Cardiac atrium fibroblast (primary cell): ENCODE results near the gene LDHA. TPM values are rescaled to one million over a fixed set of nuclear protein-coding genes. Genes with fewer than 3 reads are reported as not detected.

Source experiments
- total RNA-seq: library from RNA; depleted of rRNA; stranded (reverse); fragments of >200 nt; gene quantifications from 2 replicates; pipeline ENCODE4 v1.2.3, GENCODE V29; 2015

LDHA gene
- total RNA-seq = 1,968 and 2,018 TPM in 2 replicates

DNA sequence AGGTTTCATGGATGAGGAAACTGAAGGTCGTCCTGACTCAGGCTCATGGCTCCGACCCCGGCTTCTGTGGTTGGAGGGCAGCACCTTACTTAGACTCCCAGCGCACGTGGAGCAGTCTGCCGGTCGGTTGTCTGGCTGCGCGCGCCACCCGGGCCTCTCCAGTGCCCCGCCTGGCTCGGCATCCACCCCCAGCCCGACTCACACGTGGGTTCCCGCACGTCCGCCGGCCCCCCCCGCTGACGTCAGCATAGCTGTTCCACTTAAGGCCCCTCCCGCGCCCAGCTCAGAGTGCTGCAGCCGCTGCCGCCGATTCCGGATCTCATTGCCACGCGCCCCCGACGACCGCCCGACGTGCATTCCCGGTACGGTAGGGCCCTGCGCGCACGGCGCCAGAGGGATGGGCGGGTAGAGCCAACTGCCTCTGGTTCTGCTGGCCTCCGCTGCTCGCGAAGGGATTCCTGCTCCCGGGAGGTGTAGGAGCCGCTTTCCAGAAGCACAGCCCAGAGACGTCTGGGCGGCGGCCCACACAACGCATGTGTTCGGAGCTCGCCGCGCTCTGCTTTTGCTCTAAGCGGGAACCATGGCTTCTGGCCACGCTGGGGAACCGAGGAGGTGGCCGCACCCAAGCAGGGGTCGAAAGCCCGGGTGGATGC is at the start of gene LDHA:
LDHA (plus strand) TSS at position 289 of the 653 bp plus-strand sequence. CDS start 2,280 bp downstream, outside the sequence.

DNA sequence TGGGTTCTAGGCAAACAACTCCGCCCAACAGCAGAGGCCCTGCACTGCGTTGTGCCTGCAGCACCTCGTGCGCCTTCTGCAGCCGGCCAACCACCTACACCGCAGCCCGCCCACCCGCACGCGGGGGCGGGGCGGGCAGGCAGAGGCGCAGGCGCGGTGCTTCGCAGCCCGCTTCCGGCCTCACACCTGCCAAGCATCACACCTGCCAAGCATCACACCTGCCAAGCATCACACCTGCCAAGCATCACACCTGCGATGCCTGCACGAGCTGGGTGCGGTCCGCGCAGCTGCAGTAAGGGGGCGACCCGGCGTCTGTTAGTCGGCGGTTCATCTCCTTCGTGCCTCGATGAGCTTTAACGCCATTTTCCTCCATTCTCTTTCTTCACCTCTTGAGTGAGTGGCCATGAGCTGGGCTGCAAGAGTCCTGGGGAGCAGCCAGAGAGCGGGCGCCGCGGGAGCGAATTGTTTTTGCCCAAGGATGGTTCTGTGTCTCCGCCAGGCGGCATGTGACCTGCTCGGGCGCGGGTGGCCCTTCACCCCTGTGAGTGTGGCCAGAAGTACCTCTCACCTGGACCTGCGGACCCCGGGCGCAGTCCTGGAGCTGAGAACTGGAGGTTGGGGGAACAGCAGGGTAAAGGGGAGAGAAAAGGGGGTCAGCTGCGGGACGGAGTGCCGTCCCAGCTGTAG is 61.5 kb downstream of the LDHA start, which contains the start of gene LDHAL6A:
LDHAL6A (plus strand) TSS at position 171 of the 687 bp plus-strand sequence. CDS start 825 bp downstream, outside the sequence.

Other genes starting within 250 kb of the LDHA start
- not detected in 2 replicates for gene MRGPRX4, start 221.7 kb upstream of the LDHA start, total RNA-seq
- not detected in 2 replicates for gene SAA4, start 157.8 kb upstream of the LDHA start, total RNA-seq
- 6.8 TPM in 1 of 2 replicates, not detected in the other for gene SAA2, start 145.9 kb upstream of the LDHA start, total RNA-seq
- 31.8 TPM in 1 of 2 replicates, not detected in the other for gene SAA1, start 128.3 kb upstream of the LDHA start, total RNA-seq
- 34.7 and 37.9 TPM in 2 replicates for gene HPS5, start 72.4 kb upstream of the LDHA start, total RNA-seq
- gene GTF2H1, start 72.0 kb upstream of the LDHA start, total RNA-seq = 51.3 and 66.4 TPM in 2 replicates
- gene LDHC, start 17.8 kb downstream of the LDHA start, total RNA-seq = not detected in 2 replicates
- gene LDHAL6A, start 61.3 kb downstream of the LDHA start, total RNA-seq = not detected in 2 replicates
- gene TSG101, start 132.4 kb downstream of the LDHA start, total RNA-seq = 90.9 and 120 TPM in 2 replicates
- 17.7 and 22.4 TPM in 2 replicates for gene UEVLD, start 194.2 kb downstream of the LDHA start, total RNA-seq
- 7.6 TPM in 1 of 2 replicates, not detected in the other for gene MISFA, start 205.2 kb downstream of the LDHA start, total RNA-seq
- gene SPTY2D1, start 239.8 kb downstream of the LDHA start, total RNA-seq = 11.7 TPM in 2 replicates